A549 (cell line): ENCODE results near the gene COG7. TPM values are rescaled to one million over a fixed set of nuclear protein-coding genes. Genes with fewer than 3 reads are reported as not detected.

Experiments used
- ATAC-seq, 2 experiments: fragments of 200-7000 bp in 1 of 2; fragments of >200 bp in 1 of 2; cut with Nextera tagmentation in 1 of 2; cut with Tn5 transposase in 1 of 2; 3 replicates each; pipeline versions ENCODE4 v1.8.0 to v1.9.1; 2018 to 2020; ENCODE audit warnings: mild to moderate bottlenecking in 1 of 2, moderate library complexity in 1 of 2
- CTCF ChIA-PET: fragments of 300-600 bp; sonication (Branson Sonifier 250); formaldehyde crosslinking; extraction: SDS; loops from one replicate; lab custom pipeline; 2021; ENCODE audit warnings: antibody characterized with exemption, inconsistent platforms; lab: Yijun Ruan, JAX
- POLR2A ChIA-PET: fragments of 350-600 bp; formaldehyde crosslinking; extraction: SDS; loops from one replicate; lab custom pipeline; 2021; ENCODE audit warnings: antibody characterized with exemption, inconsistent platforms; lab: Yijun Ruan, JAX
- DNase-seq, 2 experiments: peaks; one replicate each; pipeline versions ENCODE4 v3.0.0 to v3.0.0-alpha.2; 2011 to 2016; ENCODE audit warnings: low read depth in 1 of 2, low spot score in 1 of 2
- FAIRE-seq: peaks from 2 replicates; lab custom pipeline; 2011; peaks lifted over from hg19 to GRCh38; lab: Jason Lieb, UNC
- H3K27ac ChIP-seq, 2 experiments: fragments of >200 bp; sonication (Bioruptor Twin); formaldehyde crosslinking; 3 replicates each; pipeline ENCODE4 v1.5.1; 2016 to 2017
- H3K4me1 ChIP-seq: fragments of >200 bp; sonication (Bioruptor Twin); formaldehyde crosslinking; 3 replicates; pipeline ENCODE4 v1.6.1; 2016
- H3K4me2 ChIP-seq: fragments of >200 bp; sonication (Bioruptor Twin); formaldehyde crosslinking; 3 replicates; pipeline ENCODE4 v1.6.1; 2016
- H3K4me3 ChIP-seq: fragments of >200 bp; sonication (Bioruptor Twin); formaldehyde crosslinking; 3 replicates; pipeline ENCODE4 v1.5.1; 2016
- H3K9me3 ChIP-seq: fragments of >200 bp; sonication (Bioruptor Twin); formaldehyde crosslinking; 3 replicates; pipeline ENCODE4 v1.6.1; 2016
- CEBPB ChIP-seq, 2 experiments: fragments of >200 bp in 1 of 2; sonication (Bioruptor Twin) in 1 of 2; formaldehyde crosslinking in 1 of 2; IDR thresholded peaks; 2 replicates each; pipeline ENCODE4 v1.6.1; 2012 to 2016
- E2F6 ChIP-seq: IDR thresholded peaks from 2 replicates; pipeline ENCODE4 v1.6.1; 2012; ENCODE audit warnings: low read depth, borderline replicate concordance
- EHF ChIP-seq: fragments of 250-450 bp; sonication (Bioruptor Pico); IDR thresholded peaks from 2 replicates; pipeline ENCODE4 v1.5.0; 2020; ENCODE audit warnings: mild to moderate bottlenecking
- FOSL2 ChIP-seq, 2 experiments: fragments of 450-650 bp in 1 of 2; fragments of >200 bp in 1 of 2; sonication (Bioruptor Twin) in 1 of 2; formaldehyde crosslinking; IDR thresholded peaks; 2 replicates each; pipeline versions ENCODE4 v1.5.0 to v1.6.1; 2016 to 2020; ENCODE audit warnings: mild to moderate bottlenecking in 1 of 2, moderate library complexity in 1 of 2
- FOXS1 ChIP-seq: fragments of 250-450 bp; sonication (Bioruptor Pico); IDR thresholded peaks from 2 replicates; pipeline ENCODE4 v1.5.0; 2020; ENCODE audit warnings: mild to moderate bottlenecking, moderate library complexity
- HES2 ChIP-seq: fragments of >200 bp; sonication (Bioruptor Twin); formaldehyde crosslinking; IDR thresholded peaks from 2 replicates; pipeline ENCODE4 v1.6.1; 2016
- MAX ChIP-seq: IDR thresholded peaks from 2 replicates; pipeline ENCODE4 v1.6.1; 2012
- NPAS2 ChIP-seq: fragments of 250-450 bp; sonication (Bioruptor Pico); IDR thresholded peaks from 2 replicates; pipeline ENCODE4 v1.8.0; 2022; ENCODE audit warnings: mild to moderate bottlenecking, moderate library complexity, borderline replicate concordance
- PBX3 ChIP-seq: IDR thresholded peaks from 2 replicates; pipeline ENCODE4 v1.6.1; 2012
- RARB ChIP-seq: fragments of 250-450 bp; sonication (Bioruptor Pico); IDR thresholded peaks from 2 replicates; pipeline ENCODE4 v1.8.0; 2021; ENCODE audit warnings: mild to moderate bottlenecking, moderate library complexity
- RNF2 ChIP-seq: fragments of 200-600 bp; sonication (generic); IDR thresholded peaks from 2 replicates; pipeline ENCODE4 v1.6.1; 2016; ENCODE audit warnings: low read depth, mild to moderate bottlenecking, antibody characterized with exemption, moderate library complexity, borderline replicate concordance
- ZC3H11A ChIP-seq: fragments of 450-650 bp; IDR thresholded peaks from 2 replicates; pipeline ENCODE4 v1.6.1; 2014; ENCODE audit warnings: antibody characterized with exemption, mild to moderate bottlenecking
- WGBS: methylation state at CpG from one replicate; pipeline ENCODE4 v1.1.6; 2017; ENCODE audit errors: missing lambda C conversion rate; 5-methylcytosine and 5-hydroxymethylcytosine counted together
- polyA plus RNA-seq, 4 experiments: library from polyadenylated mRNA; depleted of rRNA in 3 of 4; stranded (reverse); fragments of >200 nt; fragmentation: RNase III in 1 of 4; extraction: RNeasy Plus Mini Kit Qiagen cat#74134 plus additional on column Dnase treatment in 1 of 4; gene quantifications; 2 replicates in 3 of 4; 3 replicates in 1 of 4; pipeline ENCODE4 v1.2.3, GENCODE V29; 2011 to 2017

COG7 gene
- polyA plus RNA-seq, 2 of the 4 experiments (the other 2 are of a cell fraction): 11.3 to 18.5 TPM

- H3K9me3 ChIP-seq: no peaks in the 10 kb centered on the region
- DNase-seq (peak in 1 of 2 experiments; percentile 20), ATAC-seq (no peak), FAIRE-seq (no peak)
- POLR2A ChIA-PET: no interaction called here
- 87% methylated on average over 10 of the region's 10 CpGs for WGBS
- no peak overlapping the region for H3K4me3 ChIP-seq
- no peaks in the 10 kb centered on the region for H3K4me1 ChIP-seq
- no peak overlapping the region for H3K4me2 ChIP-seq
- H3K27ac ChIP-seq: no peak overlapping the region; a peak in 1 of 6 replicates
- no peak for TF ChIP-seq PBX3
- no peak for TF ChIP-seq EHF
- TF ChIP-seq RNF2: no peak
- CTCF ChIA-PET: interaction anchor here (0.9 to 8.4 kb wide), 15 partner anchors 8 to 534 kb away, joined by 3 to 336 read pairs (median 14); partner anchors contain the start of genes COG7 and SCNN1G
Measured at GRCh38 chr16:23432176-23433128, 20.5 kb downstream of the COG7 start.

- H3K9me3 ChIP-seq: no peaks in the 10 kb centered on the region
- POLR2A ChIA-PET: no interaction called here
- DNase-seq: peak in 1 of 2 experiments; percentile 21
- ATAC-seq: no peak
- CTCF ChIA-PET: interaction anchor here (0.7 kb wide), 1 partner anchor 21 kb away, joined by 4 read pairs; no protein-coding TSS in a partner anchor
- H3K4me2 ChIP-seq: no peak overlapping the region
- TF ChIP-seq FOXS1 (CRISPR knock-in tag) (no peak), FOSL2 (IDR thresholded peaks at IDR 0.05) (no peak), FOSL2 (CRISPR knock-in tag; IDR thresholded peaks at IDR 0.05) (0 out of 2 replicates have a peak, but pooled peaks have one; percentile 4)
- peaks cover 23% of the 10 kb centered on the region for H3K4me1 ChIP-seq
- no peak overlapping the region for H3K4me3 ChIP-seq
- H3K27ac ChIP-seq: no peak overlapping the region; a peak in 1 of 6 replicates
- no peak for FAIRE-seq
- 46% methylated on average over 2 of the region's 2 CpGs for WGBS
Measured at GRCh38 chr16:23428351-23428750, 24.6 kb downstream of the COG7 start.

- DNase-seq: peak; percentile 55 to 90
- ATAC-seq: peak; percentile 86 to 91
- POLR2A ChIA-PET: interaction anchor here (1.0 kb wide), 1 partner anchor 353 kb away, joined by 4 read pairs; no protein-coding TSS in a partner anchor
- peaks cover 29% of the 10 kb centered on the region for H3K4me1 ChIP-seq
- TF ChIP-seq HES2 (no peak), MAX (peak; percentile 70), ZC3H11A (no peak), E2F6 (peak; percentile 52; the same call in 1 of the 2 replicates), NPAS2 (CRISPR knock-in tag) (no peak), RARB (CRISPR knock-in tag) (no peak), CEBPB (IDR thresholded peaks at IDR 0.05) (no peak)
- TF ChIP-seq, all 56 proteins: peak for 2
- no peak for FAIRE-seq
- peak overlapping the region; percentile 22; the same call in 1 of the 3 replicates for H3K4me3 ChIP-seq
- WGBS: 7% methylated on average over 14 of the region's 14 CpGs
- peak overlapping the region; percentile 86 for H3K4me2 ChIP-seq
- CTCF ChIA-PET: interaction anchor here (0.8 to 3.8 kb wide), 5 partner anchors 10 to 243 kb away, joined by 3 to 56 read pairs (median 6); partner anchors contain the start of gene SCNN1G
- peak overlapping the region; percentile 84 to 93 for H3K27ac ChIP-seq
- no peaks in the 10 kb centered on the region for H3K9me3 ChIP-seq
Measured at GRCh38 chr16:23424292-23424958, 28.6 kb downstream of the COG7 start.
